CD14-positive monocyte (primary cell): ENCODE data around the gene FRMPD1. TPM values are rescaled to one million over a fixed set of nuclear protein-coding genes. Genes with fewer than 3 reads are reported as not detected.

Experiments
- DNase-seq, 3 donors: peaks; one replicate each; pipeline ENCODE4 v3.0.0-alpha.2; 2011 to 2022
- H2AFZ ChIP-seq: 2 replicates; pipeline ENCODE4 v1.6.0; 2012; ENCODE audit warnings: mild to moderate bottlenecking, low read depth, low read length, inconsistent platforms; ENCODE audit not compliant: insufficient read depth, poor library complexity, severe bottlenecking
- H3K27ac ChIP-seq, 2 donors: 1 replicate in 1 of 2; 2 replicates in 1 of 2; pipeline ENCODE4 v1.5.1; 2012 to 2013; ENCODE audit warnings: low read length in 2 of 2, control low read depth in 1 of 2, inconsistent platforms in 1 of 2, low read depth in 1 of 2, mild to moderate bottlenecking in 1 of 2
- H3K27me3 ChIP-seq, 2 donors: one replicate each; pipeline versions ENCODE4 v1.6.0 to v1.6.1; 2011 to 2013; ENCODE audit warnings: low read length in 2 of 2; ENCODE audit not compliant: control insufficient read depth in 2 of 2, insufficient read depth in 2 of 2
- H3K36me3 ChIP-seq, 2 donors: replicated peaks in 1 of 2; 1 replicate in 1 of 2; 2 replicates in 1 of 2; pipeline versions ENCODE4 v1.5.1 to v1.6.1; 2012 to 2013; ENCODE audit warnings: low read length in 2 of 2, control low read depth in 1 of 2, inconsistent platforms in 1 of 2, mild to moderate bottlenecking in 1 of 2; ENCODE audit not compliant: insufficient read depth in 2 of 2, control insufficient read depth in 1 of 2
- H3K4me1 ChIP-seq, 2 donors: 1 replicate in 1 of 2; 2 replicates in 1 of 2; pipeline versions ENCODE4 v1.5.1 to v1.6.1; 2012 to 2013; ENCODE audit warnings: low read length in 2 of 2, control low read depth in 1 of 2, inconsistent platforms in 1 of 2, mild to moderate bottlenecking in 1 of 2, moderate library complexity in 1 of 2; ENCODE audit not compliant: insufficient read depth in 2 of 2, control insufficient read depth in 1 of 2
- H3K4me2 ChIP-seq: replicated peaks from 2 replicates; pipeline ENCODE3; 2012; ENCODE audit warnings: low read length, moderate library complexity, mild to moderate bottlenecking; ENCODE audit not compliant: poor library complexity, severe bottlenecking; ENCODE audit errors: extremely low read depth
- H3K4me3 ChIP-seq, 3 experiments: fragments of 200-600 bp in 1 of 3; sonication (generic) in 1 of 3; replicated peaks in 1 of 3; 1 replicate in 2 of 3; 2 replicates in 1 of 3; pipeline ENCODE4 v1.5.1; 2011 to 2013; ENCODE audit warnings: low read length in 3 of 3, mild to moderate bottlenecking in 3 of 3, control low read depth in 2 of 3, low read depth in 2 of 3, inconsistent platforms in 1 of 3, moderate library complexity in 1 of 3
- H3K79me2 ChIP-seq: 2 replicates; pipeline ENCODE4 v1.6.0; 2012; ENCODE audit warnings: mild to moderate bottlenecking, control low read depth, inconsistent platforms, low read length, moderate library complexity; ENCODE audit not compliant: insufficient read depth
- H3K9ac ChIP-seq: 2 replicates; pipeline ENCODE4 v1.6.0; 2017; ENCODE audit warnings: low read length, mild to moderate bottlenecking; ENCODE audit not compliant: insufficient read depth, poor library complexity, severe bottlenecking
- H3K9me3 ChIP-seq, 2 donors: replicated peaks in 1 of 2; 1 replicate in 1 of 2; 2 replicates in 1 of 2; pipeline versions ENCODE4 v1.5.1 to v1.6.1; 2012 to 2013; ENCODE audit warnings: low read length in 2 of 2, control low read depth in 1 of 2; ENCODE audit not compliant: control insufficient read depth in 1 of 2, insufficient read depth in 1 of 2
- H4K20me1 ChIP-seq: 2 replicates; pipeline ENCODE4 v1.6.0; 2012; ENCODE audit warnings: mild to moderate bottlenecking, low read length, control low read depth, moderate library complexity; ENCODE audit not compliant: insufficient read depth
- H3K27ac Mint-ChIP-seq, 7 donors: one replicate each; pipeline ENCODE4 v1.8.0; 2020; ENCODE audit warnings: mild to moderate bottlenecking in 7 of 7, mixed read lengths in 7 of 7, moderate library complexity in 6 of 7, inconsistent platforms in 2 of 7
- H3K27me3 Mint-ChIP-seq, 3 donors: one replicate each; pipeline ENCODE4 v1.8.0; 2021 to 2022; ENCODE audit warnings: low read depth in 3 of 3, mild to moderate bottlenecking in 3 of 3, mixed read lengths in 3 of 3, moderate library complexity in 3 of 3, inconsistent platforms in 1 of 3
- H3K36me3 Mint-ChIP-seq, 2 donors: one replicate each; pipeline ENCODE4 v1.8.0; 2020; ENCODE audit warnings: mixed read lengths in 2 of 2, inconsistent platforms in 1 of 2, mild to moderate bottlenecking in 1 of 2
- H3K4me1 Mint-ChIP-seq: one replicate; pipeline ENCODE4 v1.8.0; 2020; ENCODE audit warnings: mild to moderate bottlenecking, mixed read lengths
- H3K4me3 Mint-ChIP-seq, 2 donors: one replicate each; pipeline ENCODE4 v1.8.0; 2020; ENCODE audit warnings: mild to moderate bottlenecking in 2 of 2, mixed read lengths in 2 of 2, moderate library complexity in 1 of 2
- H3K9me3 Mint-ChIP-seq, 7 donors: one replicate each; pipeline ENCODE4 v1.8.0; 2020 to 2022; ENCODE audit warnings: mixed read lengths in 7 of 7, mild to moderate bottlenecking in 6 of 7, moderate library complexity in 6 of 7, inconsistent platforms in 2 of 7
- CTCF ChIP-seq: fragments of 200-600 bp; IDR thresholded peaks from one replicate; pipeline ENCODE4 v1.8.0; 2022; ENCODE audit warnings: antibody characterized with exemption, mild to moderate bottlenecking
- WGBS: methylation state at CpG from one replicate; pipeline ENCODE4 v1.1.5; 2013; ENCODE audit warnings: missing lambda C conversion rate; ENCODE audit not compliant: insufficient coverage; 5-methylcytosine and 5-hydroxymethylcytosine counted together
- intact Hi-C, 2 donors: fragments of 100-400 bp; cut with micrococcal nuclease; formaldehyde crosslinking; loops; one replicate each; pipeline versions ENCODE4 v1.15.0 to v1.15.1; 2023
- polyA plus RNA-seq, 3 donors: library from polyadenylated mRNA; depleted of rRNA in 1 of 3; unstranded in 2 of 3; stranded (reverse) in 1 of 3; fragments of 300-500 nt in 2 of 3; fragments of >200 nt in 1 of 3; fragmentation: Illumina TruSeq in 2 of 3; gene quantifications; 1 replicate in 2 of 3; 2 replicates in 1 of 3; pipeline ENCODE4 v1.2.3, GENCODE V29; 2012 to 2021

The FRMPD1 gene
- polyA plus RNA-seq, 3 donors: 0.03 TPM; not detected in 2

DNA sequence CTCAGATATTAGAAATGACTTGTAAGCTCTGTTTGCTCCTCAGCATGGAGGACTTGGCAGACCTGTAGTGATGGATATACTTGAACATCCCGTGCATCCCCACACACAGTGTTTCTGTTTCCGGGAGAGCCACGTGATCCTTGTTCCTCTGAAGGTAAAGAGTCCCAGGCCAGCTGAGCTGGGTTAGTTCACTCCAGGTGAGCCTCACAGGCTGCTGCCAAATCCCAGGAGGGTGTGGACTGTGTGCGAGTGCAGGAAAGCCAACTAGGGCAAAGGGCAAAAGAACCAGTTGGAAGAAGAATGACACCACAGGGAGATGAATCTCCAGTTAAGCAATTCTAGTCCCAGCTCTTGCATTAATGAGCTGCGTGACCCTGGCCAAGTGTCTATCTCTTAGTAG lies 47.9 kb upstream of the FRMPD1 start:
- Mint-ChIP-seq H3K4me1 (no peaks in the 10 kb centered on the region), H3K27me3 (peaks cover 4 to 21% (median 11%) of the 10 kb centered on the region in 3 donors), H3K36me3 (no peaks in the 10 kb centered on the region), H3K4me3 (no peak overlapping the region), H3K27ac (no peak overlapping the region), H3K9me3 (no peaks in the 10 kb centered on the region)
- no peaks in the 10 kb centered on the region for H3K9me3 ChIP-seq
- intact Hi-C loops: loop anchor here in 1 of 2 donors (5.0 kb wide), 1 partner anchor 51 kb away; no protein-coding TSS in a partner anchor
- no peaks in the 10 kb centered on the region for H3K36me3 ChIP-seq
- no peak overlapping the region for H3K9ac ChIP-seq
- no peak overlapping the region for H3K4me2 ChIP-seq
- DNase-seq: no peak
- H4K20me1 ChIP-seq: no peaks in the 10 kb centered on the region
- H3K4me1 ChIP-seq: no peaks in the 10 kb centered on the region
- H3K4me3 ChIP-seq: no peak overlapping the region
- no peak overlapping the region for H3K27ac ChIP-seq
- H3K79me2 ChIP-seq: no peaks in the 10 kb centered on the region
- 86% methylated on average over 2 of the region's 5 CpGs for WGBS
- H2AFZ ChIP-seq: no peak overlapping the region
- peaks cover 3 to 6% of the 10 kb centered on the region in 2 donors for H3K27me3 ChIP-seq
- no peak for TF ChIP-seq CTCF

DNA sequence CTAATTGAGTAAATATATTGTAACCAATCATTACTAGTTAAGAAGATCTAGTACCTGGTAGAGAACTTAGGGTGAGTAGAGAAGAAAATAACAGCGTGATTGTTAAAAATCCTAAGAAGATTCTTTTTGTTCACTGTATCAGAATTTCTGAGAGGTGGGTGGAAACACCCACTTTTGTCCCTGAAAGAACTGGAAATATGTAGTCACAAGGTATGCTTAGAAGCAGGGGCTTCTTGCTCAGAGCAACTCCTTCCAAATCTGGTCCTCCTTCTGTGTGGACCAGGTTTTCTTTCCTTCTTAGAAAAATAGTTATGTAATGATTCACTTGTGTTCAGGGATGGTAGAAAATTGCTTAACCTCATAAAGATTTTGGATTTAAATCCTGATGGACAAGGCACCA lies 46.5 kb upstream of the FRMPD1 start:
- H3K36me3 Mint-ChIP-seq: no peaks in the 10 kb centered on the region
- no peak overlapping the region for H2AFZ ChIP-seq
- no peak overlapping the region for H3K4me3 ChIP-seq
- peaks cover 4 to 23% (median 13%) of the 10 kb centered on the region in 3 donors for H3K27me3 Mint-ChIP-seq
- no peak overlapping the region for H3K27ac Mint-ChIP-seq
- H3K27me3 ChIP-seq: peaks cover 3 to 6% of the 10 kb centered on the region in 2 donors
- H3K4me1 ChIP-seq: no peaks in the 10 kb centered on the region
- intact Hi-C loops: loop anchor here in 1 of 2 donors (5.0 kb wide), 1 partner anchor 52 kb away; no protein-coding TSS in a partner anchor
- no peaks in the 10 kb centered on the region for H3K9me3 ChIP-seq
- DNase-seq: no peak
- H3K4me3 Mint-ChIP-seq: no peak overlapping the region
- TF ChIP-seq CTCF: no peak
- no peaks in the 10 kb centered on the region for H4K20me1 ChIP-seq
- H3K9ac ChIP-seq: no peak overlapping the region
- no CpG with 5 or more reads among the region's 1 CpG for WGBS
- H3K79me2 ChIP-seq: no peaks in the 10 kb centered on the region
- no peak overlapping the region for H3K27ac ChIP-seq
- H3K4me2 ChIP-seq: no peak overlapping the region
- no peaks in the 10 kb centered on the region for H3K9me3 Mint-ChIP-seq
- no peaks in the 10 kb centered on the region for H3K36me3 ChIP-seq
- H3K4me1 Mint-ChIP-seq: no peaks in the 10 kb centered on the region
